Measurements from ENCODE around the gene METTL27. TPM values are rescaled to one million over a fixed set of nuclear protein-coding genes. Genes with fewer than 3 reads are reported as not detected.

The METTL27 gene
- total and polyA plus RNA-seq, 2 experiments from 2014 or later = 10.1 to 11.0 TPM

DNA sequence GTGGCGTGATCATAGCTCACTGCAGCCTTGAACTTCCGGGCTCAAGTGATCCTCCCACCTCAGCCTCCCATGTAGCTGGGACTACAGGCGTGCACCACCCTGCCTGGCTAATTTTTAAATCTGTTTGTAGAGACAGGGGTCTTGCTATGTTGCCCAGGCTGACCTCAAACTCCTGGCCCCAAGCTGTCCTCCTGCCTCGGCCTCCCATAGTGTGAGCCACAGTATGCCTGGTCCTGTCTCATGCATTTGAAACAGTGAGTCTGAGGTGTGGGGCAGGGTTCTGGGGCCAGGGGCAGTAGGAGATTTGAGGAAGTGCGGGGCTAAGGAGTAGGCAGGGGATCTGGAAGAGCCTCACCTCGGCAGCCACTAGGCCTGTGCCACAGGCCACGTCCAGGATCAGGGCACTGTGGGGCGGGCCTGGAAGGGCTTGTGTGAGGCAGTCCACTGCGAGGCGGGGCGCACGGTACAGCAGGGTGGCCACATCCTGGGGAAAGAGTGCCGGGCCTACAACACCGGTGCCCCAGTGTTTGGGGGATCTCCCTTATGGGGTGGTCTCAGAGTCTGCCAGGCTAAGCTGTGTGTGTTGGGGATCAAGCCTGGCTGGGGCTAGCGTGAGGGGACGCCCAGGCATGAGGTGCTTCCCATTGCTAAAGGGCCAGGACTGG lies 1.5 kb downstream of the METTL27 start:
- H3K4me2 ChIP-seq = no peak overlapping the region
- no peak for ATAC-seq

More for the DNA sequence above, 1.5 kb downstream of the METTL27 start:
- Histone ChIP-seq H4K20me1 (replicated peaks; ENCODE audit: insufficient read depth) (no peaks in the 10 kb centered on the region), H2AFZ (no peak overlapping the region), H3K4me3 (no peak overlapping the region), H3K36me3 (ENCODE audit: insufficient read depth) (no peaks in the 10 kb centered on the region), H3F3A (replicated peaks; ENCODE audit: low read depth) (no peaks in the 10 kb centered on the region), H3K4me1 (ENCODE audit: insufficient read depth) (peaks cover 8% of the 10 kb centered on the region; the same call in 1 of the 2 replicates), H3K79me2 (replicated peaks; ENCODE audit: insufficient read depth) (no peaks in the 10 kb centered on the region), H3K27me3 (ENCODE audit: insufficient read depth) (no peaks in the 10 kb centered on the region), H3K9me2 (ENCODE audit: insufficient read depth) (no peaks in the 10 kb centered on the region), H3K27ac (ENCODE audit: low read depth) (no peak overlapping the region)
- TF ChIP-seq JUNB (IDR thresholded peaks at IDR 0.05; ENCODE audit: unreplicated experiment) (no peak), EZH2 (IDR thresholded peaks at IDR 0.05; ENCODE audit: low read depth, unreplicated experiment) (no peak)
- TF ChIP-seq, protein P1, sequence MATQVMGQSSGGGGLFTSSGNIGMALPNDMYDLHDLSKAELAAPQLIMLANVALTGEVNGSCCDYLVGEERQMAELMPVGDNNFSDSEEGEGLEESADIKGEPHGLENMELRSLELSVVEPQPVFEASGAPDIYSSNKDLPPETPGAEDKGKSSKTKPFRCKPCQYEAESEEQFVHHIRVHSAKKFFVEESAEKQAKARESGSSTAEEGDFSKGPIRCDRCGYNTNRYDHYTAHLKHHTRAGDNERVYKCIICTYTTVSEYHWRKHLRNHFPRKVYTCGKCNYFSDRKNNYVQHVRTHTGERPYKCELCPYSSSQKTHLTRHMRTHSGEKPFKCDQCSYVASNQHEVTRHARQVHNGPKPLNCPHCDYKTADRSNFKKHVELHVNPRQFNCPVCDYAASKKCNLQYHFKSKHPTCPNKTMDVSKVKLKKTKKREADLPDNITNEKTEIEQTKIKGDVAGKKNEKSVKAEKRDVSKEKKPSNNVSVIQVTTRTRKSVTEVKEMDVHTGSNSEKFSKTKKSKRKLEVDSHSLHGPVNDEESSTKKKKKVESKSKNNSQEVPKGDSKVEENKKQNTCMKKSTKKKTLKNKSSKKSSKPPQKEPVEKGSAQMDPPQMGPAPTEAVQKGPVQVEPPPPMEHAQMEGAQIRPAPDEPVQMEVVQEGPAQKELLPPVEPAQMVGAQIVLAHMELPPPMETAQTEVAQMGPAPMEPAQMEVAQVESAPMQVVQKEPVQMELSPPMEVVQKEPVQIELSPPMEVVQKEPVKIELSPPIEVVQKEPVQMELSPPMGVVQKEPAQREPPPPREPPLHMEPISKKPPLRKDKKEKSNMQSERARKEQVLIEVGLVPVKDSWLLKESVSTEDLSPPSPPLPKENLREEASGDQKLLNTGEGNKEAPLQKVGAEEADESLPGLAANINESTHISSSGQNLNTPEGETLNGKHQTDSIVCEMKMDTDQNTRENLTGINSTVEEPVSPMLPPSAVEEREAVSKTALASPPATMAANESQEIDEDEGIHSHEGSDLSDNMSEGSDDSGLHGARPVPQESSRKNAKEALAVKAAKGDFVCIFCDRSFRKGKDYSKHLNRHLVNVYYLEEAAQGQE (IDR thresholded peaks at IDR 0.05; ENCODE audit: unreplicated experiment) = no peak
- TF ChIP-seq, protein P2, sequence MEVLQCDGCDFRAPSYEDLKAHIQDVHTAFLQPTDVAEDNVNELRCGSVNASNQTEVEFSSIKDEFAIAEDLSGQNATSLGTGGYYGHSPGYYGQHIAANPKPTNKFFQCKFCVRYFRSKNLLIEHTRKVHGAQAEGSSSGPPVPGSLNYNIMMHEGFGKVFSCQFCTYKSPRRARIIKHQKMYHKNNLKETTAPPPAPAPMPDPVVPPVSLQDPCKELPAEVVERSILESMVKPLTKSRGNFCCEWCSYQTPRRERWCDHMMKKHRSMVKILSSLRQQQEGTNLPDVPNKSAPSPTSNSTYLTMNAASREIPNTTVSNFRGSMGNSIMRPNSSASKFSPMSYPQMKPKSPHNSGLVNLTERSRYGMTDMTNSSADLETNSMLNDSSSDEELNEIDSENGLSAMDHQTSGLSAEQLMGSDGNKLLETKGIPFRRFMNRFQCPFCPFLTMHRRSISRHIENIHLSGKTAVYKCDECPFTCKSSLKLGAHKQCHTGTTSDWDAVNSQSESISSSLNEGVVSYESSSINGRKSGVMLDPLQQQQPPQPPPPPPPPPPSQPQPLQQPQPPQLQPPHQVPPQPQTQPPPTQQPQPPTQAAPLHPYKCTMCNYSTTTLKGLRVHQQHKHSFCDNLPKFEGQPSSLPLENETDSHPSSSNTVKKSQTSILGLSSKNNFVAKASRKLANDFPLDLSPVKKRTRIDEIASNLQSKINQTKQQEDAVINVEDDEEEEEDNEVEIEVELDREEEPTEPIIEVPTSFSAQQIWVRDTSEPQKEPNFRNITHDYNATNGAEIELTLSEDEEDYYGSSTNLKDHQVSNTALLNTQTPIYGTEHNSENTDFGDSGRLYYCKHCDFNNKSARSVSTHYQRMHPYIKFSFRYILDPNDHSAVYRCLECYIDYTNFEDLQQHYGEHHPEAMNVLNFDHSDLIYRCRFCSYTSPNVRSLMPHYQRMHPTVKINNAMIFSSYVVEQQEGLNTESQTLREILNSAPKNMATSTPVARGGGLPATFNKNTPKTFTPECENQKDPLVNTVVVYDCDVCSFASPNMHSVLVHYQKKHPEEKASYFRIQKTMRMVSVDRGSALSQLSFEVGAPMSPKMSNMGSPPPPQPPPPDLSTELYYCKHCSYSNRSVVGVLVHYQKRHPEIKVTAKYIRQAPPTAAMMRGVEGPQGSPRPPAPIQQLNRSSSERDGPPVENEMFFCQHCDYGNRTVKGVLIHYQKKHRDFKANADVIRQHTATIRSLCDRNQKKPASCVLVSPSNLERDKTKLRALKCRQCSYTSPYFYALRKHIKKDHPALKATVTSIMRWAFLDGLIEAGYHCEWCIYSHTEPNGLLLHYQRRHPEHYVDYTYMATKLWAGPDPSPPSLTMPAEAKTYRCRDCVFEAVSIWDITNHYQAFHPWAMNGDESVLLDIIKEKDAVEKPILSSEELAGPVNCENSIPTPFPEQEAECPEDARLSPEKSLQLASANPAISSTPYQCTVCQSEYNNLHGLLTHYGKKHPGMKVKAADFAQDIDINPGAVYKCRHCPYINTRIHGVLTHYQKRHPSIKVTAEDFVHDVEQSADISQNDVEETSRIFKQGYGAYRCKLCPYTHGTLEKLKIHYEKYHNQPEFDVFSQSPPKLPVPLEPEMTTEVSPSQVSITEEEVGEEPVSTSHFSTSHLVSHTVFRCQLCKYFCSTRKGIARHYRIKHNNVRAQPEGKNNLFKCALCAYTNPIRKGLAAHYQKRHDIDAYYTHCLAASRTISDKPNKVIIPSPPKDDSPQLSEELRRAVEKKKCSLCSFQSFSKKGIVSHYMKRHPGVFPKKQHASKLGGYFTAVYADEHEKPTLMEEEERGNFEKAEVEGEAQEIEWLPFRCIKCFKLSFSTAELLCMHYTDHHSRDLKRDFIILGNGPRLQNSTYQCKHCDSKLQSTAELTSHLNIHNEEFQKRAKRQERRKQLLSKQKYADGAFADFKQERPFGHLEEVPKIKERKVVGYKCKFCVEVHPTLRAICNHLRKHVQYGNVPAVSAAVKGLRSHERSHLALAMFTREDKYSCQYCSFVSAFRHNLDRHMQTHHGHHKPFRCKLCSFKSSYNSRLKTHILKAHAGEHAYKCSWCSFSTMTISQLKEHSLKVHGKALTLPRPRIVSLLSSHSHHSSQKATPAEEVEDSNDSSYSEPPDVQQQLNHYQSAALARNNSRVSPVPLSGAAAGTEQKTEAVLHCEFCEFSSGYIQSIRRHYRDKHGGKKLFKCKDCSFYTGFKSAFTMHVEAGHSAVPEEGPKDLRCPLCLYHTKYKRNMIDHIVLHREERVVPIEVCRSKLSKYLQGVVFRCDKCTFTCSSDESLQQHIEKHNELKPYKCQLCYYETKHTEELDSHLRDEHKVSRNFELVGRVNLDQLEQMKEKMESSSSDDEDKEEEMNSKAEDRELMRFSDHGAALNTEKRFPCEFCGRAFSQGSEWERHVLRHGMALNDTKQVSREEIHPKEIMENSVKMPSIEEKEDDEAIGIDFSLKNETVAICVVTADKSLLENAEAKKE (CRISPR knock-in tag; IDR thresholded peaks at IDR 0.05) = no peak
- TF ChIP-seq, protein P3, sequence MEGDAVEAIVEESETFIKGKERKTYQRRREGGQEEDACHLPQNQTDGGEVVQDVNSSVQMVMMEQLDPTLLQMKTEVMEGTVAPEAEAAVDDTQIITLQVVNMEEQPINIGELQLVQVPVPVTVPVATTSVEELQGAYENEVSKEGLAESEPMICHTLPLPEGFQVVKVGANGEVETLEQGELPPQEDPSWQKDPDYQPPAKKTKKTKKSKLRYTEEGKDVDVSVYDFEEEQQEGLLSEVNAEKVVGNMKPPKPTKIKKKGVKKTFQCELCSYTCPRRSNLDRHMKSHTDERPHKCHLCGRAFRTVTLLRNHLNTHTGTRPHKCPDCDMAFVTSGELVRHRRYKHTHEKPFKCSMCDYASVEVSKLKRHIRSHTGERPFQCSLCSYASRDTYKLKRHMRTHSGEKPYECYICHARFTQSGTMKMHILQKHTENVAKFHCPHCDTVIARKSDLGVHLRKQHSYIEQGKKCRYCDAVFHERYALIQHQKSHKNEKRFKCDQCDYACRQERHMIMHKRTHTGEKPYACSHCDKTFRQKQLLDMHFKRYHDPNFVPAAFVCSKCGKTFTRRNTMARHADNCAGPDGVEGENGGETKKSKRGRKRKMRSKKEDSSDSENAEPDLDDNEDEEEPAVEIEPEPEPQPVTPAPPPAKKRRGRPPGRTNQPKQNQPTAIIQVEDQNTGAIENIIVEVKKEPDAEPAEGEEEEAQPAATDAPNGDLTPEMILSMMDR (conservative IDR thresholded peaks at IDR 0.05; ENCODE audit: low read depth in 2 of 2) = no peak
- no peak for DNase-seq (ENCODE audit: low spot score)
- Mint-ChIP-seq H3K36me3 (ENCODE audit: low read depth) (no peaks in the 10 kb centered on the region), H3K27ac (no peak overlapping the region), H3K27me3 (ENCODE audit: insufficient read depth, low read depth, poor library complexity) (peaks cover 12% of the 10 kb centered on the region), H3K4me1 (peaks cover 14% of the 10 kb centered on the region), H3K9me3 (no peaks in the 10 kb centered on the region; the same call in 2 of the 3 replicates), H3K4me3 (no peak overlapping the region; the same call in 2 of the 3 replicates)
